HepG2 (cell line): ENCODE measurements around the gene MYO18B.

Experiments used
- CREM ChIP-seq, 2 experiments: sonication (generic) in 1 of 2; formaldehyde crosslinking in 1 of 2; IDR thresholded peaks; 2 replicates each; pipeline versions ENCODE4 v1.4.0 to v1.6.1; 2016 to 2020; ENCODE audit warnings: antibody characterized with exemption in 1 of 2, mild to moderate bottlenecking in 1 of 2, missing genetic modification reagents in 1 of 2
- KLF13 ChIP-seq: sonication (generic); formaldehyde crosslinking; IDR thresholded peaks from 2 replicates; pipeline ENCODE4 v1.4.0; 2020; ENCODE audit warnings: mild to moderate bottlenecking, missing genetic modification reagents
- ZNF274 ChIP-seq: sonication (generic); formaldehyde crosslinking; IDR thresholded peaks from 2 replicates; pipeline ENCODE4 v1.5.1; 2020; ENCODE audit warnings: mild to moderate bottlenecking, missing genetic modification reagents
- ZNF496 ChIP-seq: sonication (generic); formaldehyde crosslinking; IDR thresholded peaks from 2 replicates; pipeline ENCODE4 v1.8.1; 2023; ENCODE audit warnings: mild to moderate bottlenecking, moderate library complexity, missing genetic modification reagents; ENCODE audit not compliant: insufficient replicate concordance
- TF ChIP-seq, protein P1 (sequence below): sonication (generic); formaldehyde crosslinking; IDR thresholded peaks from 2 replicates; pipeline ENCODE4 v1.5.0; 2020; ENCODE audit warnings: mild to moderate bottlenecking, missing genetic modification reagents, moderate library complexity

DNA sequence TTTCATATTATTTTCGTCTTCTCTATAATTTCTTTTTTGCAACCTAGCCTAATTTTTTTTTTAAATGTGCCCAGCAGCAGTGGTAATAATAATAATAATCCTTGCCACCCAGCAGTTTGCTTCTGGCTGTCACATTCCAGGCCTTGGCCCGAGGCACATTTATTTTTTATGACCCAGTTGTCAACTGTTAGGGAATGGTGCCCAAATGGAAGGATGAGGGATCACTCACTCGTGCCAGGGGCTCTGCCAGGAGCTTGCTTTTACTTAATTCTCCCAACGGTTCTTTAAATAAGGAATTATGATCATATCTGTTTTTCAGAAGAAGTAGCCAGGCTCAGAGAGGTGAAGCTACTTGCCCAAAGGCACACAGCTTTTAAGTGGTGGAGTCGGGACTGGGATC, 49.6 kb downstream of the MYO18B start:
- TF ChIP-seq ZNF274 (no peak), KLF13 (no peak), ZNF496 (no peak), CREM (IDR thresholded peaks at IDR 0.05) (no peak), CREM (CRISPR knock-in tag; IDR thresholded peaks at IDR 0.05) (no peak)
- TF ChIP-seq, protein P1, sequence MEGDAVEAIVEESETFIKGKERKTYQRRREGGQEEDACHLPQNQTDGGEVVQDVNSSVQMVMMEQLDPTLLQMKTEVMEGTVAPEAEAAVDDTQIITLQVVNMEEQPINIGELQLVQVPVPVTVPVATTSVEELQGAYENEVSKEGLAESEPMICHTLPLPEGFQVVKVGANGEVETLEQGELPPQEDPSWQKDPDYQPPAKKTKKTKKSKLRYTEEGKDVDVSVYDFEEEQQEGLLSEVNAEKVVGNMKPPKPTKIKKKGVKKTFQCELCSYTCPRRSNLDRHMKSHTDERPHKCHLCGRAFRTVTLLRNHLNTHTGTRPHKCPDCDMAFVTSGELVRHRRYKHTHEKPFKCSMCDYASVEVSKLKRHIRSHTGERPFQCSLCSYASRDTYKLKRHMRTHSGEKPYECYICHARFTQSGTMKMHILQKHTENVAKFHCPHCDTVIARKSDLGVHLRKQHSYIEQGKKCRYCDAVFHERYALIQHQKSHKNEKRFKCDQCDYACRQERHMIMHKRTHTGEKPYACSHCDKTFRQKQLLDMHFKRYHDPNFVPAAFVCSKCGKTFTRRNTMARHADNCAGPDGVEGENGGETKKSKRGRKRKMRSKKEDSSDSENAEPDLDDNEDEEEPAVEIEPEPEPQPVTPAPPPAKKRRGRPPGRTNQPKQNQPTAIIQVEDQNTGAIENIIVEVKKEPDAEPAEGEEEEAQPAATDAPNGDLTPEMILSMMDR (CRISPR knock-in tag), result no peak
